Mesenchymal stem cell (in vitro differentiated cells and primary cell): Measurements from ENCODE around the gene DCHS1.
A peak's percentile ranks its signal among the peaks of the same experiment; 100 is the strongest.

Source experiments
- DNase-seq: peaks from one replicate; pipeline ENCODE4 v3.0.0-alpha.2; 2013
- H2AFZ ChIP-seq: one replicate; pipeline ENCODE4 v1.6.1; 2013; ENCODE audit warnings: low read depth, mild to moderate bottlenecking, control low read depth, inconsistent platforms, low read length, moderate library complexity
- H2AK5ac ChIP-seq: 2 replicates; pipeline ENCODE4 v1.6.1; 2013; ENCODE audit warnings: low read length, moderate library complexity, mild to moderate bottlenecking, inconsistent platforms; ENCODE audit not compliant: severe bottlenecking
- H2BK120ac ChIP-seq: one replicate; pipeline ENCODE4 v1.6.1; 2013; ENCODE audit warnings: low read depth, mild to moderate bottlenecking, inconsistent platforms, low read length, moderate library complexity
- H2BK12ac ChIP-seq, 2 experiments: one replicate each; pipeline ENCODE4 v1.6.1; 2013; ENCODE audit warnings: inconsistent platforms in 2 of 2, low read length in 2 of 2, mild to moderate bottlenecking in 2 of 2, moderate library complexity in 2 of 2, control low read depth in 1 of 2
- H2BK15ac ChIP-seq: one replicate; pipeline ENCODE4 v1.6.1; 2013; ENCODE audit warnings: mild to moderate bottlenecking, low read depth, inconsistent platforms; ENCODE audit not compliant: poor library complexity, severe bottlenecking
- H2BK5ac ChIP-seq: 2 replicates; pipeline ENCODE4 v1.6.1; 2013; ENCODE audit warnings: low read depth, mild to moderate bottlenecking, low read length, control low read depth, inconsistent platforms; ENCODE audit not compliant: poor library complexity, severe bottlenecking
- H3K14ac ChIP-seq, 2 experiments: one replicate each; pipeline ENCODE4 v1.6.1; 2013; ENCODE audit warnings: inconsistent platforms in 2 of 2, low read length in 2 of 2, control low read depth in 1 of 2, mild to moderate bottlenecking in 1 of 2, moderate library complexity in 1 of 2
- H3K18ac ChIP-seq, 2 experiments: one replicate each; pipeline ENCODE4 v1.6.1; 2013; ENCODE audit warnings: inconsistent platforms in 2 of 2, low read length in 2 of 2, control low read depth in 1 of 2, low read depth in 1 of 2, mild to moderate bottlenecking in 1 of 2
- H3K23ac ChIP-seq, 2 experiments: one replicate each; pipeline ENCODE4 v1.6.1; 2013; ENCODE audit warnings: inconsistent platforms in 2 of 2, low read length in 2 of 2, mild to moderate bottlenecking in 2 of 2, moderate library complexity in 2 of 2, control low read depth in 1 of 2
- H3K27ac ChIP-seq: 2 replicates; pipeline ENCODE4 v1.5.1; 2013; ENCODE audit warnings: mild to moderate bottlenecking, moderate library complexity, low read length, control low read depth, inconsistent platforms; ENCODE audit not compliant: poor library complexity, severe bottlenecking
- H3K27me3 ChIP-seq, 2 experiments: 2 replicates each; pipeline versions ENCODE4 v1.6.1 to v1.7.0; 2013; ENCODE audit warnings: low read length in 2 of 2, mild to moderate bottlenecking in 2 of 2, moderate library complexity in 2 of 2, control low read depth in 1 of 2, inconsistent platforms in 1 of 2; ENCODE audit not compliant: control insufficient read depth in 1 of 2, insufficient read depth in 1 of 2
- H3K36me3 ChIP-seq, 2 experiments: 2 replicates each; pipeline versions ENCODE4 v1.6.1 to v1.7.0; 2013; ENCODE audit warnings: low read length in 2 of 2, control low read depth in 1 of 2, inconsistent platforms in 1 of 2, low read depth in 1 of 2, mild to moderate bottlenecking in 1 of 2; ENCODE audit not compliant: insufficient read depth in 2 of 2, control insufficient read depth in 1 of 2
- H3K4ac ChIP-seq, 2 experiments: one replicate each; pipeline ENCODE4 v1.6.1; 2013; ENCODE audit warnings: inconsistent platforms in 2 of 2, low read length in 2 of 2, mild to moderate bottlenecking in 2 of 2, moderate library complexity in 2 of 2, control low read depth in 1 of 2, low read depth in 1 of 2
- H3K4me1 ChIP-seq: 2 replicates; pipeline ENCODE4 v1.6.1; 2013; ENCODE audit warnings: low read depth, low read length, control low read depth; ENCODE audit not compliant: control insufficient read depth, insufficient read depth
- H3K4me2 ChIP-seq: 2 replicates; pipeline ENCODE4 v1.6.1; 2013; ENCODE audit warnings: low read length, mild to moderate bottlenecking, inconsistent platforms; ENCODE audit not compliant: poor library complexity, severe bottlenecking
- H3K4me3 ChIP-seq, 2 experiments: 2 replicates each; pipeline versions ENCODE4 v1.5.1 to v1.7.0; 2013; ENCODE audit warnings: low read length in 2 of 2, mild to moderate bottlenecking in 2 of 2, control low read depth in 1 of 2, low read depth in 1 of 2; ENCODE audit not compliant: insufficient read depth in 1 of 2
- H3K79me1 ChIP-seq: replicated peaks from 2 replicates; pipeline ENCODE4 v1.6.1; 2013; ENCODE audit warnings: mild to moderate bottlenecking, control low read depth, low read length, inconsistent platforms; ENCODE audit not compliant: poor library complexity, severe bottlenecking
- H3K9ac ChIP-seq: 2 replicates; pipeline ENCODE4 v1.7.0; 2013; ENCODE audit warnings: mild to moderate bottlenecking, low read length, moderate library complexity
- H3K9me3 ChIP-seq: 2 replicates; pipeline ENCODE4 v1.7.0; 2013; ENCODE audit warnings: mild to moderate bottlenecking, low read length; ENCODE audit not compliant: control insufficient read depth
- H4K8ac ChIP-seq: one replicate; pipeline ENCODE4 v1.6.1; 2013; ENCODE audit warnings: inconsistent platforms, mild to moderate bottlenecking, low read length, moderate library complexity
- H4K91ac ChIP-seq: one replicate; pipeline ENCODE4 v1.6.1; 2013; ENCODE audit warnings: mild to moderate bottlenecking, low read length, inconsistent platforms
- whole genome bisulfite sequencing: methylation state at CpG from one replicate; pipeline ENCODE4 v1.1.7; 2013; ENCODE audit warnings: mixed read lengths; 5-methylcytosine and 5-hydroxymethylcytosine counted together

DCHS1 gene

DNA sequence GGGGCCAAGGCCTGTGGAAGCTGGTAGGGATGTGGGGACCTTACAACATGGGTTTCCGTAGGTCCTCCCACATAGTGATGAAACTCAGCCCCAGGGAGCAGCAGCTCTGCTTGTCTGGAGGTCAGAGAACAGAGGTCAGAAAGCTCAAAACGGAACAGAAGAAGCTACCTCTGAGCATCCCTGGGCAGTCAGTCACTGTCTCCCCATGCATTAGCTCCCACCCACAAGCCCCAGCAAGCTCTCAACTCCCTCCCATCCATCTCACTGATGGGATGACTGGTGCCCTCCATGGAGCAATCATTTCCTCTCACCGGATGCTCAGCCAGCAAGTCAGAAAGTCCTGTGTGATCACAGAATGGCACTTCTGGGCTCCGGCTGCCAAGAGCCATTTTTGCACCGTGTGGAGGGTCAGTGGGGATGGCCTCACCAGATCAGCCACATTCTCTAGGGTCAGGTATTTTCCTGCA lies 38.3 kb downstream of the DCHS1 start:
- H3K9ac ChIP-seq: peak overlapping the region; percentile 99
- WGBS: 68% methylated on average over 5 of the region's 5 CpGs
- peak overlapping the region in 1 of 2 experiments; percentile 31 for H3K14ac ChIP-seq

DNA sequence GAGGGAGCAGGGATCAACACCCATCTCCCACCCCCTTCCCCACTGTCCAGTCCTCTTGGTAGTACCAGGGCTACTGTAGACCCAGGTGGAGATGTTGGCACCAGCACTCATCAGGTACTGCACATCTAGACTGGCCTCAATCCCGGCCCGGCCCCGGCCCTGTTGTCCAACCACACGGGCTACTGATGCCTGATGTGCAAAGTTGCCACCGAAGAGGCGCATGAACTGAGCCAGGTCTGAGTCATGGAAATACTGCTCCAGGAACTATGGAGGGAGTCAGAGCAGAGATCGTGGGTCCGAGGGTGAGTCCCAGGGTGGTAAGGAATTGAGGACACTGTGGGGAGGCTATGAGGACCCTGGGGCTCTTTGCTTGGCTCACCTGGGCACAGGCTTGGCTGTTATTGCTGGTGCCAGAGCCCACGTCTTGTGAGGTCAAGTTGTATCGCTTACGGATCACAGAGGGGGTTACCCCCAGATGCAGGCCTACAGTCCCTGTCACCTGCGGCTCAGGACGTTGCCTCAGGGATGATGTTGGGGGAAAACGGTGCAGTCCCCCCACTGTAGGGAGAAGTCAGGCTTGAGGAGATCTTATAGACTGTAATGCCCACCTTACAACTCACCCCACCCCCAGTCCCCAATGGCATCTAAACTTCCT lies 38.9 kb downstream of the DCHS1 start:
- no peak for DNase-seq
- Histone ChIP-seq H2AK5ac (peak overlapping the region; percentile 19), H3K4ac (peak overlapping the region; percentile 24 to 41), H3K9ac (no peak overlapping the region), H3K14ac (peak overlapping the region in 1 of 2 experiments; percentile 37), H4K91ac (peak overlapping the region; percentile 64), H2BK120ac (peak overlapping the region; percentile 0), H2BK15ac (peak overlapping the region; percentile 19), H3K27ac (no peak overlapping the region), H3K27me3 (peaks cover 0 to 4% of the 10 kb centered on the region in 2 experiments), H3K36me3 (peaks cover 34 to 42% of the 10 kb centered on the region in 2 experiments), H2AFZ (no peak overlapping the region), H2BK12ac (peak overlapping the region; percentile 20 to 90), H4K8ac (peak overlapping the region; percentile 61), H3K4me3 (peak overlapping the region in 1 of 2 experiments; percentile 97), H3K4me1 (peaks cover 25% of the 10 kb centered on the region), H3K9me3 (no peaks in the 10 kb centered on the region), H3K18ac (peak overlapping the region in 1 of 2 experiments; percentile 39), H3K23ac (no peak overlapping the region), H3K4me2 (no peak overlapping the region), H2BK5ac (no peak overlapping the region), H3K79me1 (peaks cover 24% of the 10 kb centered on the region)
- WGBS: 92% methylated on average over 12 of the region's 14 CpGs

More for the DNA sequence above, 38.3 kb downstream of the DCHS1 start:
- peak; percentile 89 for DNase-seq
- peak overlapping the region; percentile 20 to 90 for H2BK12ac ChIP-seq
- H3K27me3 ChIP-seq: peaks cover 0 to 4% of the 10 kb centered on the region in 2 experiments
- peaks cover 34 to 42% of the 10 kb centered on the region in 2 experiments for H3K36me3 ChIP-seq
- H3K4ac ChIP-seq: peak overlapping the region; percentile 24 to 41
- H3K4me1 ChIP-seq: peaks cover 25% of the 10 kb centered on the region
- peak overlapping the region; percentile 19 for H2AK5ac ChIP-seq
- H4K91ac ChIP-seq: peak overlapping the region; percentile 64
- no peak overlapping the region for H3K27ac ChIP-seq
- no peak overlapping the region for H2BK15ac ChIP-seq
- peak overlapping the region; percentile 39 for H2BK120ac ChIP-seq
- H3K4me3 ChIP-seq: peak overlapping the region in 1 of 2 experiments; percentile 97
- no peaks in the 10 kb centered on the region for H3K9me3 ChIP-seq
- no peak overlapping the region for H2AFZ ChIP-seq
- H3K79me1 ChIP-seq: peaks cover 24% of the 10 kb centered on the region
- H3K18ac ChIP-seq: peak overlapping the region; percentile 10 to 46
- no peak overlapping the region for H2BK5ac ChIP-seq
- no peak overlapping the region for H3K23ac ChIP-seq
- H4K8ac ChIP-seq: peak overlapping the region; percentile 61
- H3K4me2 ChIP-seq: no peak overlapping the region

DNA sequence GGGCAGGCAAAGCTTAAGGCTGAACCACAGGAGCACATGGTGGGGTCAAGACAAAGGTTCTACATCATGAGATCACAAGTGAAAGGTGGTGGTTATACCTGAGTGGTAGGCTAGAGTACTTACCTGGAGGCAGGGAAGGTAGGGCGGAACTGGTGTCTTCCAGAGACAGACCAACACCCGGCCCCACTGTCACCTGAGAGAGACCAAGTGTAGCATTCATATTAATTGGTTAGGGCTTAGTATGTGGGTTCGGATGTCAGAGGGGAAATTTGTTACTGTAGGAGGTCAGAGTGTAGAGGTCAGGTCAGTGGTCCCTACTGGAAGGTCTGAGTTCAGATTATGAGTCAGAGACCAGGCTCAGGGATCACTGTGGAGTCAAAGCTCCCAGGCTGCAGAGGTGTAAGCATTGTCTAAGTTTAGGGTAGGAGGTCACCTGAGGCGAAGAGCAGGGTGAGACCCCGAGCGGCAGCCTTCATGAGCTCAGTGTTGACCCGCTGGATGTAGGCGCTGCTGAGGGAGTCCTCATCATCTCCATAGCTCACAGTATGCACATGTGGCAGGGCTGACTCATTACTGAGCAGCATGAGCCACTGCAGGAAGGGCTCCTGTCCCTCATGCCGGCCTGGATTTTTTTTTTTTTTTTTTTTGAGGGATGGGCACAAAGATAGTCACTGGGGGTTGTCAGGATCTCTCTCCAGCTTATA lies 39.6 kb downstream of the DCHS1 start:
- Histone ChIP-seq H3K14ac (no peak overlapping the region), H3K79me1 (peaks cover 24% of the 10 kb centered on the region), H3K4ac (no peak overlapping the region), H3K4me3 (no peak overlapping the region), H3K27me3 (peaks cover 0 to 1% of the 10 kb centered on the region in 2 experiments), H4K8ac (no peak overlapping the region), H2BK15ac (no peak overlapping the region), H3K9me3 (no peaks in the 10 kb centered on the region), H2BK12ac (peak overlapping the region in 1 of 2 experiments; percentile 15), H3K23ac (no peak overlapping the region), H3K27ac (no peak overlapping the region), H2BK120ac (peak overlapping the region; percentile 0), H2AFZ (no peak overlapping the region), H3K36me3 (peaks cover 39 to 46% of the 10 kb centered on the region in 2 experiments), H3K9ac (no peak overlapping the region), H2AK5ac (no peak overlapping the region), H3K4me2 (no peak overlapping the region), H3K4me1 (peaks cover 27% of the 10 kb centered on the region), H2BK5ac (no peak overlapping the region), H3K18ac (no peak overlapping the region), H4K91ac (no peak overlapping the region)
- 71% methylated on average over 8 of the region's 9 CpGs for WGBS
- peak; percentile 60 for DNase-seq

DNA sequence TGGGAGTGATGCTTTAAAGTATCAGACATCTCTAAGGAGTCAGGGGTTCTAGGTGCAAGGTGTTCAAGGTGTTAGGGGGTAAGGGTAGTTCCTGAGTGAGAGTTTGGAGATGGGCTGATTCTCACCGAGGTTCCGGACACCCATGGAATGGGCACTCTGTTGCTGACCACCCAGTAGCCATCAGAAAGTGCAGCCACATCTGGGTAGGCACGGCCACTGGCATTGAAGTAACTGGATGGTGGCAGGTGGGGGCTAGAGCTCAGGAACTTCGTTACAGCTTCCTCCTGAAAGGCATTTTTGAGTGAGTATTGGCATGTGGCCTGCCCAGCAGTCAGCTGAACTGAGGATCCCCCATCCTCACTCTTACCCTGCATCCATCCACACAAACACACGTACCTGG lies 40.6 kb downstream of the DCHS1 start:
- no peak overlapping the region for H3K9ac ChIP-seq
- no peak for DNase-seq
- H3K27ac ChIP-seq: no peak overlapping the region
- no peak overlapping the region for H2BK12ac ChIP-seq
- no peak overlapping the region for H3K4me2 ChIP-seq
- no peak overlapping the region for H3K4ac ChIP-seq
- H2BK5ac ChIP-seq: no peak overlapping the region
- 100% methylated on average over 2 of the region's 5 CpGs for WGBS
- no peak overlapping the region for H4K8ac ChIP-seq
- H3K18ac ChIP-seq: no peak overlapping the region
- no peak overlapping the region for H2AFZ ChIP-seq
- H3K36me3 ChIP-seq: peaks cover 49 to 55% of the 10 kb centered on the region in 2 experiments
- H2AK5ac ChIP-seq: no peak overlapping the region
- H2BK120ac ChIP-seq: no peak overlapping the region
- no peak overlapping the region for H3K4me3 ChIP-seq
- peak overlapping the region; percentile 11 for H4K91ac ChIP-seq
- H3K27me3 ChIP-seq: no peaks in the 10 kb centered on the region
- no peaks in the 10 kb centered on the region for H3K9me3 ChIP-seq
- H3K14ac ChIP-seq: no peak overlapping the region
- H3K23ac ChIP-seq: no peak overlapping the region
- no peak overlapping the region for H2BK15ac ChIP-seq
- H3K79me1 ChIP-seq: peaks cover 30% of the 10 kb centered on the region
- peaks cover 34% of the 10 kb centered on the region for H3K4me1 ChIP-seq
